SK-N-SH treated with all-trans-retinoic acid at 6 μM for 48 hours (cell line): Measurements from ENCODE around the gene RAB27A.
A peak's percentile ranks its signal among the peaks of the same experiment; 100 is the strongest.

Source experiments
- ATAC-seq: fragments of 200-7000 bp; cut with Tn5 transposase; 3 replicates; pipeline ENCODE4 v1.9.1; 2020; ENCODE audit warnings: mild to moderate bottlenecking, moderate library complexity
- ARNTL ChIP-seq: fragments of 450-650 bp; formaldehyde crosslinking; IDR thresholded peaks from 2 replicates; pipeline ENCODE4 v1.5.0; 2020; ENCODE audit warnings: low read depth, mild to moderate bottlenecking, moderate library complexity, borderline replicate concordance
- CSRNP3 ChIP-seq: fragments of 250-450 bp; sonication (Bioruptor Pico); IDR thresholded peaks from 2 replicates; pipeline ENCODE4 v1.5.1; 2021; ENCODE audit warnings: mild to moderate bottlenecking, moderate library complexity
- ESRRG ChIP-seq: fragments of 250-450 bp; sonication (Bioruptor Pico); IDR thresholded peaks from 2 replicates; pipeline ENCODE4 v1.6.1; 2021; ENCODE audit warnings: mild to moderate bottlenecking
- GLIS3 ChIP-seq: fragments of 250-450 bp; sonication (Bioruptor Pico); IDR thresholded peaks from 2 replicates; pipeline ENCODE4 v1.5.0; 2020; ENCODE audit warnings: mild to moderate bottlenecking, moderate library complexity
- ISL1 ChIP-seq: fragments of 250-450 bp; sonication (Bioruptor Pico); IDR thresholded peaks from 2 replicates; pipeline ENCODE4 v2.1.2; 2022; ENCODE audit warnings: mild to moderate bottlenecking, moderate library complexity
- OSR1 ChIP-seq: fragments of 250-450 bp; sonication (Bioruptor Pico); IDR thresholded peaks from 2 replicates; pipeline ENCODE4 v1.8.0; 2022; ENCODE audit warnings: moderate library complexity, mild to moderate bottlenecking, inconsistent platforms
- PATZ1 ChIP-seq: fragments of 250-450 bp; sonication (Bioruptor Pico); IDR thresholded peaks from 2 replicates; pipeline ENCODE4 v1.8.0; 2020; ENCODE audit warnings: mild to moderate bottlenecking, moderate library complexity, borderline replicate concordance
- PPARA ChIP-seq: fragments of 250-450 bp; sonication (Bioruptor Pico); IDR thresholded peaks from 2 replicates; pipeline ENCODE4 v1.5.0; 2020; ENCODE audit warnings: mild to moderate bottlenecking, borderline replicate concordance
- RARB ChIP-seq: fragments of 250-450 bp; sonication (Bioruptor Pico); IDR thresholded peaks from 2 replicates; pipeline ENCODE4 v1.8.0; 2021; ENCODE audit warnings: mild to moderate bottlenecking, moderate library complexity
- SNAI2 ChIP-seq: fragments of 250-450 bp; sonication (Bioruptor Pico); IDR thresholded peaks from 2 replicates; pipeline ENCODE4 v1.5.0; 2020; ENCODE audit warnings: mild to moderate bottlenecking, moderate library complexity
- TCF4 ChIP-seq: fragments of 250-450 bp; sonication (Bioruptor Pico); IDR thresholded peaks from 2 replicates; pipeline ENCODE4 v1.8.0; 2021; ENCODE audit warnings: mild to moderate bottlenecking, moderate library complexity, borderline replicate concordance
- TSHZ2 ChIP-seq: fragments of 250-450 bp; sonication (Bioruptor Pico); IDR thresholded peaks from 2 replicates; pipeline ENCODE4 v1.5.0; 2020; ENCODE audit warnings: mild to moderate bottlenecking, moderate library complexity
- ZC3H10 ChIP-seq: fragments of 250-450 bp; sonication (Bioruptor Pico); IDR thresholded peaks from 2 replicates; pipeline ENCODE4 v1.5.1; 2021; ENCODE audit warnings: mild to moderate bottlenecking, moderate library complexity
- ZNF565 ChIP-seq: fragments of 450-650 bp; formaldehyde crosslinking; conservative IDR thresholded peaks from 2 replicates; pipeline ENCODE4 v1.5.0; 2020; ENCODE audit warnings: low read depth, mild to moderate bottlenecking, moderate library complexity
- ZNF70 ChIP-seq: fragments of 450-650 bp; formaldehyde crosslinking; IDR thresholded peaks from 2 replicates; pipeline ENCODE4 v1.5.0; 2020; ENCODE audit warnings: mild to moderate bottlenecking, moderate library complexity
- ZNF8 ChIP-seq: fragments of 450-650 bp; formaldehyde crosslinking; IDR thresholded peaks from 2 replicates; pipeline ENCODE4 v1.5.0; 2020; ENCODE audit warnings: mild to moderate bottlenecking, moderate library complexity
- TF ChIP-seq, protein P1 (sequence below): fragments of 250-450 bp; sonication (Bioruptor Pico); IDR thresholded peaks from 2 replicates; pipeline ENCODE4 v1.8.0; 2021; ENCODE audit warnings: low read depth, mild to moderate bottlenecking, moderate library complexity, borderline replicate concordance
- TF ChIP-seq, protein P2 (sequence below): fragments of 250-450 bp; sonication (Bioruptor Pico); IDR thresholded peaks from 2 replicates; pipeline ENCODE4 v1.5.1; 2020; ENCODE audit warnings: low read depth, mild to moderate bottlenecking, moderate library complexity

The RAB27A gene

GRCh38 chr15:55267401-55268175 lies 22.0 kb downstream of the RAB27A start:
- ATAC-seq = peak; percentile 74
- TF ChIP-seq PPARA (CRISPR knock-in tag) = no peak
- peak; percentile 45 for TF ChIP-seq ISL1 (CRISPR knock-in tag)

DNA sequence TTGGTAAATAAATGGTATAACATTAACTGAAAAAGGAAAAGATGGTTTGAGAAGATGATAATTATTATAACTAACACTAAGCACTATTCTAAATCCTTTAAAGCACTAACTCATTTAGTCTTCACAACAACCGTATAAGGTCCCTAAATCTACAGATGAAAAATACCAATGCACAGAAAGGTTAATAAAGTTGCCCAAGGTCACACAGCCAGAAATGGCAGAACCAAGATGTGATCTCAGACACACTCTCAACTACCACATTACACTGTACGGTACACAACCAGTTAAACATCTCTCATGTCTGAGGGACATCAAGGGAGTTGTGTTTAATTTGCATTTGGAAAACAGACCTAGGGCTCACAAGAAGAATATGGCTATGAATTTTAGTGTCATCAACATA lies 23.1 kb downstream of the RAB27A start:
- TF ChIP-seq OSR1 (CRISPR knock-in tag) (no peak), TSHZ2 (CRISPR knock-in tag) (no peak), SNAI2 (CRISPR knock-in tag) (no peak), ARNTL (CRISPR knock-in tag) (no peak), ZNF565 (CRISPR knock-in tag) (no peak), PPARA (CRISPR knock-in tag) (no peak), GLIS3 (CRISPR knock-in tag) (no peak), ZNF70 (CRISPR knock-in tag) (no peak), RARB (CRISPR knock-in tag) (no peak), ESRRG (CRISPR knock-in tag) (no peak)
- TF ChIP-seq, protein P1, sequence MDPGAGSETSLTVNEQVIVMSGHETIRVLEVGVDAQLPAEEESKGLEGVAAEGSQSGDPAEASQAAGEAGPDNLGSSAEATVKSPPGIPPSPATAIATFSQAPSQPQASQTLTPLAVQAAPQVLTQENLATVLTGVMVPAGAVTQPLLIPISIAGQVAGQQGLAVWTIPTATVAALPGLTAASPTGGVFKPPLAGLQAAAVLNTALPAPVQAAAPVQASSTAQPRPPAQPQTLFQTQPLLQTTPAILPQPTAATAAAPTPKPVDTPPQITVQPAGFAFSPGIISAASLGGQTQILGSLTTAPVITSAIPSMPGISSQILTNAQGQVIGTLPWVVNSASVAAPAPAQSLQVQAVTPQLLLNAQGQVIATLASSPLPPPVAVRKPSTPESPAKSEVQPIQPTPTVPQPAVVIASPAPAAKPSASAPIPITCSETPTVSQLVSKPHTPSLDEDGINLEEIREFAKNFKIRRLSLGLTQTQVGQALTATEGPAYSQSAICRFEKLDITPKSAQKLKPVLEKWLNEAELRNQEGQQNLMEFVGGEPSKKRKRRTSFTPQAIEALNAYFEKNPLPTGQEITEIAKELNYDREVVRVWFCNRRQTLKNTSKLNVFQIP (CRISPR knock-in tag) = no peak
- TF ChIP-seq, protein P2, sequence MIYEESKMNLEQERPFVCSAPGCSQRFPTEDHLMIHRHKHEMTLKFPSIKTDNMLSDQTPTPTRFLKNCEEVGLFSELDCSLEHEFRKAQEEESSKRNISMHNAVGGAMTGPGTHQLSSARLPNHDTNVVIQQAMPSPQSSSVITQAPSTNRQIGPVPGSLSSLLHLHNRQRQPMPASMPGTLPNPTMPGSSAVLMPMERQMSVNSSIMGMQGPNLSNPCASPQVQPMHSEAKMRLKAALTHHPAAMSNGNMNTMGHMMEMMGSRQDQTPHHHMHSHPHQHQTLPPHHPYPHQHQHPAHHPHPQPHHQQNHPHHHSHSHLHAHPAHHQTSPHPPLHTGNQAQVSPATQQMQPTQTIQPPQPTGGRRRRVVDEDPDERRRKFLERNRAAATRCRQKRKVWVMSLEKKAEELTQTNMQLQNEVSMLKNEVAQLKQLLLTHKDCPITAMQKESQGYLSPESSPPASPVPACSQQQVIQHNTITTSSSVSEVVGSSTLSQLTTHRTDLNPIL (CRISPR knock-in tag) = no peak
- TF ChIP-seq, all 23 proteins: peak for 0
- no peak for ATAC-seq

DNA sequence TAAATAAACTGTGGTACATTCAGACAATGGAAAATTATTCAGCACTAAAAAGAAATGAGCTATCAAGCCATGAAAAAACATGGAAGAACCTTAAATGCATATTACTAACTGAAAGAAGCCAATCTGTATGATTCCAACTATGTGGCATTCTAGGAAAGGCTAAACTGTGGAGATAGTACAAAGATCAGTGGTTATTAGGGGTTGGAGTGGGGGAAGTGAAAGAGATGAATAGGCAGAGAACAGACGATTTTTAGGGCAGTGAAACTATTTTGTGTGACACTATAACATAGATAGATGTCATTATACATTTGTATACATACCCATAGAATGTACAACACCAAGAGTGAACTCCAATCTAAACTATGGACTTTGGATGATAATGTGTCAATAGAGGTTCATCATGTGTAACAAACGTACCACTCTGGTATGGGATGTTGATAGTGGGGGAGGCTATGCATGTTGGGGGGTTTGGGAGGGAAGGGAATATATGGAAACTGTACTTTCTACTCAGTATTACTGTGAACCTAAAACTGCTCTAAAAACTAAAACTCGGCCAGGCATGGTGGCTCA lies 29.0 kb downstream of the RAB27A start:
- TF ChIP-seq ZNF565 (CRISPR knock-in tag) (no peak), PATZ1 (no peak), PPARA (CRISPR knock-in tag) (no peak), ZC3H10 (CRISPR knock-in tag) (no peak), TSHZ2 (CRISPR knock-in tag) (no peak), ZNF8 (CRISPR knock-in tag) (no peak), RARB (CRISPR knock-in tag) (no peak), CSRNP3 (CRISPR knock-in tag) (no peak), TCF4 (CRISPR knock-in tag) (no peak)
- ATAC-seq = no peak
